ENCODE results near the gene CTSO. TPM values are rescaled to one million over a fixed set of nuclear protein-coding genes. Genes with fewer than 3 reads are reported as not detected.

CTSO gene
- total RNA-seq, 4 donors from 2014 or later, result 2.9 to 6.4 (median 3.9) TPM

- in situ Hi-C loops (cut with MboI; ENCODE audit: low sequenced_read_pairs in 4 of 4), result no loop called here
- no peak for DNase-seq
Measured at GRCh38 chr4:155961575-155961974, 7.9 kb upstream of the CTSO start.

GRCh38 chr4:155960522-155960921 is 6.9 kb upstream of the CTSO start:
- Histone ChIP-seq H3K4me3 (no peak overlapping the region), H3K9me3 (no peaks in the 10 kb centered on the region), H3K27me3 (no peaks in the 10 kb centered on the region), H3K4me1 (peaks cover 0 to 3% of the 10 kb centered on the region in 2 donors), H3K27ac (peak overlapping the region in 1 of 4 donors; percentile 1), H3K36me3 (no peaks in the 10 kb centered on the region)
- TF ChIP-seq CTCF (IDR thresholded peaks at IDR 0.05 in 4 of 5, conservative IDR thresholded peaks at IDR 0.05 in 1 of 5), result no peak
- no peak for TF ChIP-seq POLR2A (IDR thresholded peaks at IDR 0.05)
- in situ Hi-C loops (cut with MboI; ENCODE audit: low sequenced_read_pairs in 4 of 4) (no loop called here), intact Hi-C loops (cut with DNase I; ENCODE audit: low total_unique reads) (no loop called here)
- ATAC-seq, result peak in 1 of 2 donors; percentile 74
- DNase-seq, result no peak

More at GRCh38 chr4:155961575-155961974, 7.9 kb upstream of the CTSO start:
- no peaks in the 10 kb centered on the region for H3K36me3 ChIP-seq
- ATAC-seq, result no peak
- peaks cover 0 to 3% of the 10 kb centered on the region in 2 donors for H3K4me1 ChIP-seq
- H3K27ac ChIP-seq, result no peak overlapping the region
- H3K9me3 ChIP-seq, result no peaks in the 10 kb centered on the region
- no peaks in the 10 kb centered on the region for H3K27me3 ChIP-seq
- H3K4me3 ChIP-seq, result no peak overlapping the region
- TF ChIP-seq POLR2A (IDR thresholded peaks at IDR 0.05) (no peak), CTCF (IDR thresholded peaks at IDR 0.05 in 4 of 5, conservative IDR thresholded peaks at IDR 0.05 in 1 of 5) (no peak)
- intact Hi-C loops (cut with DNase I; ENCODE audit: low total_unique reads), result no loop called here

- H3K4me3 ChIP-seq, result no peak overlapping the region
- H3K27ac ChIP-seq, result no peak overlapping the region
- H3K36me3 ChIP-seq, result no peaks in the 10 kb centered on the region
- in situ Hi-C loops (cut with MboI; ENCODE audit: low sequenced_read_pairs in 4 of 4) (no loop called here), intact Hi-C loops (cut with DNase I; ENCODE audit: low total_unique reads) (loop anchor here (10.0 kb wide), 1 partner anchor 1085 kb away; no protein-coding TSS in a partner anchor)
- no peak for TF ChIP-seq CTCF (IDR thresholded peaks at IDR 0.05 in 4 of 5, conservative IDR thresholded peaks at IDR 0.05 in 1 of 5)
- TF ChIP-seq POLR2A (IDR thresholded peaks at IDR 0.05), result no peak
- H3K9me3 ChIP-seq, result no peaks in the 10 kb centered on the region
- DNase-seq (no peak), ATAC-seq (no peak)
- peaks cover 0 to 3% of the 10 kb centered on the region in 2 donors for H3K4me1 ChIP-seq
- H3K27me3 ChIP-seq, result no peaks in the 10 kb centered on the region
Measured at GRCh38 chr4:155959417-155959816, 5.8 kb upstream of the CTSO start.

GRCh38 chr4:155956461-155956860 is 2.8 kb upstream of the CTSO start:
- no peak overlapping the region for H3K4me3 ChIP-seq
- no peak for DNase-seq
- intact Hi-C loops (cut with DNase I; ENCODE audit: low total_unique reads), result loop anchor here (10.0 kb wide), 1 partner anchor 1088 kb away; no protein-coding TSS in a partner anchor

More at GRCh38 chr4:155956461-155956860, 2.8 kb upstream of the CTSO start:
- Histone ChIP-seq H3K27me3 (no peaks in the 10 kb centered on the region), H3K36me3 (no peaks in the 10 kb centered on the region), H3K27ac (no peak overlapping the region), H3K4me1 (no peaks in the 10 kb centered on the region), H3K9me3 (no peaks in the 10 kb centered on the region)
- TF ChIP-seq CTCF (IDR thresholded peaks at IDR 0.05 in 4 of 5, conservative IDR thresholded peaks at IDR 0.05 in 1 of 5) (no peak), POLR2A (IDR thresholded peaks at IDR 0.05) (no peak)
- in situ Hi-C loops (cut with MboI; ENCODE audit: low sequenced_read_pairs in 4 of 4), result no loop called here
- ATAC-seq, result no peak

Measured in gastrocnemius medialis (tissue), 4 donors.